ENCODE data around the gene P2RX4.

DNA sequence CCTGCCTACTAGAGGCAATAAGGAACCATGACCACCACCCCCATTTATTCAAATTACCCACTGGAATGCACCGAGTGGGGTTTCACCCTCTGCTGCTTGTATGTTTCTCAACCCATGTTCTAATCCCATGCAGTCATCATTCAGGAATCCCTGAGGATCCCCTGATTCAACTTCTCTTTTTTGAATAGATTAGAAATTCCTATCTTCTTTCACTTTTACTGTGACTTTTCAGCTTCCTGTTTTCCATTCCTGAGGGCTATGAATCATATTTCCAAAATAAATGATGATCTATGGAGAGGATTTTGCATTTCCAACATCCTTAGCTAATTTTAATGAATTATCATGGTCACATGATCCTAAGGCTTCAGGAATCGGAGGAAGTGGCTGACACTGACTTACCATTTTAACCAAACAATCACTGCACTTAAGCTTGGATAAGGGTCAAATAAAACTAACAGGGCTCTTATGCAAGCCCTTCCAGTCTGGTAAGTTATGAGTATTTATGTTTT lies 19.4 kb upstream of the P2RX4 start:
- TF ChIP-seq, protein P1, sequence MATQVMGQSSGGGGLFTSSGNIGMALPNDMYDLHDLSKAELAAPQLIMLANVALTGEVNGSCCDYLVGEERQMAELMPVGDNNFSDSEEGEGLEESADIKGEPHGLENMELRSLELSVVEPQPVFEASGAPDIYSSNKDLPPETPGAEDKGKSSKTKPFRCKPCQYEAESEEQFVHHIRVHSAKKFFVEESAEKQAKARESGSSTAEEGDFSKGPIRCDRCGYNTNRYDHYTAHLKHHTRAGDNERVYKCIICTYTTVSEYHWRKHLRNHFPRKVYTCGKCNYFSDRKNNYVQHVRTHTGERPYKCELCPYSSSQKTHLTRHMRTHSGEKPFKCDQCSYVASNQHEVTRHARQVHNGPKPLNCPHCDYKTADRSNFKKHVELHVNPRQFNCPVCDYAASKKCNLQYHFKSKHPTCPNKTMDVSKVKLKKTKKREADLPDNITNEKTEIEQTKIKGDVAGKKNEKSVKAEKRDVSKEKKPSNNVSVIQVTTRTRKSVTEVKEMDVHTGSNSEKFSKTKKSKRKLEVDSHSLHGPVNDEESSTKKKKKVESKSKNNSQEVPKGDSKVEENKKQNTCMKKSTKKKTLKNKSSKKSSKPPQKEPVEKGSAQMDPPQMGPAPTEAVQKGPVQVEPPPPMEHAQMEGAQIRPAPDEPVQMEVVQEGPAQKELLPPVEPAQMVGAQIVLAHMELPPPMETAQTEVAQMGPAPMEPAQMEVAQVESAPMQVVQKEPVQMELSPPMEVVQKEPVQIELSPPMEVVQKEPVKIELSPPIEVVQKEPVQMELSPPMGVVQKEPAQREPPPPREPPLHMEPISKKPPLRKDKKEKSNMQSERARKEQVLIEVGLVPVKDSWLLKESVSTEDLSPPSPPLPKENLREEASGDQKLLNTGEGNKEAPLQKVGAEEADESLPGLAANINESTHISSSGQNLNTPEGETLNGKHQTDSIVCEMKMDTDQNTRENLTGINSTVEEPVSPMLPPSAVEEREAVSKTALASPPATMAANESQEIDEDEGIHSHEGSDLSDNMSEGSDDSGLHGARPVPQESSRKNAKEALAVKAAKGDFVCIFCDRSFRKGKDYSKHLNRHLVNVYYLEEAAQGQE (IDR thresholded peaks at IDR 0.05; ENCODE audit: insufficient read depth in 1 of 2, low read depth in 2 of 2, low read length in 2 of 2): no peak
- no peak for TF ChIP-seq POLR2AphosphoS5 (IDR thresholded peaks at IDR 0.05; ENCODE audit: low read depth, low read length)
- TF ChIP-seq SIN3A (IDR thresholded peaks at IDR 0.05; ENCODE audit: borderline replicate concordance, insufficient read depth, low read length): no peak
- TF ChIP-seq TAF1 (IDR thresholded peaks at IDR 0.05; ENCODE audit: borderline replicate concordance, insufficient read depth, low read length): no peak
- TF ChIP-seq FOXP2 (optimal IDR thresholded peaks at IDR 0.05; ENCODE audit: borderline replicate concordance, extremely low read depth, extremely low read length, insufficient read depth): no peak

All from PFSK-1 (cell line).